Body of pancreas (tissue), 4 donors: Measurements from ENCODE around the gene GLIS1. TPM values are rescaled to one million over a fixed set of nuclear protein-coding genes. Genes with fewer than 3 reads are reported as not detected.

ENCODE experiments used
- ATAC-seq: fragments of 150-250 bp; one replicate; pipeline ENCODE4 v1.9.1; 2016
- DNase-seq, 4 donors: peaks; one replicate each; pipeline ENCODE4 v3.0.0-alpha.2; 2019
- H3K27ac ChIP-seq, 4 donors: fragments of 200-600 bp; sonication (generic); 1 replicate in 3 of 4; 2 replicates in 1 of 4; pipeline versions ENCODE4 v1.5.1 to v1.6.1; 2016 to 2019; ENCODE audit warnings: mild to moderate bottlenecking in 1 of 4, mixed read lengths in 1 of 4, moderate library complexity in 1 of 4
- H3K27me3 ChIP-seq, 2 donors: fragments of 200-600 bp; sonication (generic); one replicate each; pipeline ENCODE4 v1.6.0; 2016; ENCODE audit warnings: mild to moderate bottlenecking in 1 of 2
- H3K36me3 ChIP-seq, 2 donors: fragments of 200-600 bp; sonication (generic); replicated peaks in 1 of 2; 2 replicates each; pipeline ENCODE4 v1.5.1; 2016; ENCODE audit warnings: low read depth in 2 of 2; ENCODE audit not compliant: insufficient read depth in 1 of 2
- H3K4me1 ChIP-seq: fragments of 200-600 bp; sonication (generic); one replicate; pipeline ENCODE4 v1.6.0; 2016
- H3K4me3 ChIP-seq, 2 donors: fragments of 200-600 bp; sonication (generic); 1 replicate in 1 of 2; 2 replicates in 1 of 2; pipeline ENCODE4 v1.5.1; 2016 to 2019
- H3K9me3 ChIP-seq, 3 donors: fragments of 200-600 bp; sonication (generic); 1 replicate in 2 of 3; 2 replicates in 1 of 3; pipeline ENCODE4 v1.5.1; 2016
- POLR2A ChIP-seq, 3 donors: fragments of 450-650 bp; IDR thresholded peaks; one replicate each; pipeline ENCODE4 v1.6.1; 2016; ENCODE audit warnings: antibody characterized with exemption in 3 of 3, mild to moderate bottlenecking in 2 of 3
- WGBS, 2 donors: methylation state at CpG; one replicate each; pipeline ENCODE4 v1.1.5; 2017; 5-methylcytosine and 5-hydroxymethylcytosine counted together
- intact Hi-C: fragments of 100-400 bp; cut with DNase I; formaldehyde crosslinking; loops from one replicate; pipeline ENCODE4 v1.15.1; 2023
- total RNA-seq, 2 donors: library from RNA; depleted of rRNA; stranded (reverse); fragments of >200 nt; gene quantifications; one replicate each; pipeline ENCODE4 v1.1.0, GENCODE V29; 2016
- TF ChIP-seq, protein P1 (sequence below), 7 experiments: fragments of 450-650 bp in 4 of 7; fragments of 200-600 bp in 3 of 7; sonication (generic) in 3 of 7; IDR thresholded peaks; one replicate each; pipeline ENCODE4 v1.5.1; 2016 to 2019; ENCODE audit warnings: antibody characterized with exemption in 7 of 7

The GLIS1 gene
- total RNA-seq, 2 donors from 2014 or later: 0.33 TPM; not detected in 1

DNA sequence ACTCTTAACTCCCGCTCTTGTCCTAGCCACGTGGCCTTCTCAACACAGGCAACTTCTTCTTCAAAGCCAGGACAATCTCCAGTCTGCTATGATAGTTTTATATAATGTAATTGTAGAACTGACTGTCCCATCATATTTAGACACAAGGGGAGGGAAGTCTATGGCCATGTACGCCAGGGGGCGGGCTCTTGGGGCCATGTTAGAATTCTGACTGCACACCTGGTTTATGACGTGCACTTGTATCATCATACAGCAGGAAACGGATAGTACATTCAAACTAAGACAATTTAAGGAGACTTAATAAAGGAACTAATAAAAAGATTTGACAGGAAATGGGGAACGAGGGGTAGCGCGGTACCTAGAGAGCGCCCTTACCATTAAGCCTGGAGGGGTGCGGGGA, 258.3 kb downstream of the GLIS1 start:
- no peak for TF ChIP-seq POLR2A (IDR thresholded peaks at IDR 0.05)
- TF ChIP-seq, protein P1, sequence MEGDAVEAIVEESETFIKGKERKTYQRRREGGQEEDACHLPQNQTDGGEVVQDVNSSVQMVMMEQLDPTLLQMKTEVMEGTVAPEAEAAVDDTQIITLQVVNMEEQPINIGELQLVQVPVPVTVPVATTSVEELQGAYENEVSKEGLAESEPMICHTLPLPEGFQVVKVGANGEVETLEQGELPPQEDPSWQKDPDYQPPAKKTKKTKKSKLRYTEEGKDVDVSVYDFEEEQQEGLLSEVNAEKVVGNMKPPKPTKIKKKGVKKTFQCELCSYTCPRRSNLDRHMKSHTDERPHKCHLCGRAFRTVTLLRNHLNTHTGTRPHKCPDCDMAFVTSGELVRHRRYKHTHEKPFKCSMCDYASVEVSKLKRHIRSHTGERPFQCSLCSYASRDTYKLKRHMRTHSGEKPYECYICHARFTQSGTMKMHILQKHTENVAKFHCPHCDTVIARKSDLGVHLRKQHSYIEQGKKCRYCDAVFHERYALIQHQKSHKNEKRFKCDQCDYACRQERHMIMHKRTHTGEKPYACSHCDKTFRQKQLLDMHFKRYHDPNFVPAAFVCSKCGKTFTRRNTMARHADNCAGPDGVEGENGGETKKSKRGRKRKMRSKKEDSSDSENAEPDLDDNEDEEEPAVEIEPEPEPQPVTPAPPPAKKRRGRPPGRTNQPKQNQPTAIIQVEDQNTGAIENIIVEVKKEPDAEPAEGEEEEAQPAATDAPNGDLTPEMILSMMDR (IDR thresholded peaks at IDR 0.05): no peak
- no peak for ATAC-seq
- H3K9me3 ChIP-seq: no peaks in the 10 kb centered on the region
- WGBS, 2 donors: 84 to 86% methylated on average over 11 of the region's 11 CpGs
- no peak for DNase-seq
- H3K36me3 ChIP-seq: no peaks in the 10 kb centered on the region
- peaks cover 2% of the 10 kb centered on the region for H3K4me1 ChIP-seq
- H3K27ac ChIP-seq: no peak overlapping the region
- intact Hi-C loops: loop anchor here (5.0 kb wide), 1 partner anchor 277 kb away; no protein-coding TSS in a partner anchor
- no peak overlapping the region for H3K4me3 ChIP-seq
- peaks cover 0 to 2% of the 10 kb centered on the region in 2 donors for H3K27me3 ChIP-seq

GRCh38 chr1:53478502-53478818, 260.5 kb downstream of the GLIS1 start:
- intact Hi-C loops: no loop called here
- DNase-seq: no peak
- TF ChIP-seq, protein P1 (IDR thresholded peaks at IDR 0.05): no peak
- TF ChIP-seq POLR2A (IDR thresholded peaks at IDR 0.05): no peak
- H3K27ac ChIP-seq: no peak overlapping the region
- no peak overlapping the region for H3K4me3 ChIP-seq
- no peaks in the 10 kb centered on the region for H3K27me3 ChIP-seq
- H3K4me1 ChIP-seq: no peaks in the 10 kb centered on the region
- no peak for ATAC-seq
- 94 to 100% methylated on average over 2 of the region's 2 CpGs for WGBS, 2 donors
- no peaks in the 10 kb centered on the region for H3K9me3 ChIP-seq
- H3K36me3 ChIP-seq: no peaks in the 10 kb centered on the region

DNA sequence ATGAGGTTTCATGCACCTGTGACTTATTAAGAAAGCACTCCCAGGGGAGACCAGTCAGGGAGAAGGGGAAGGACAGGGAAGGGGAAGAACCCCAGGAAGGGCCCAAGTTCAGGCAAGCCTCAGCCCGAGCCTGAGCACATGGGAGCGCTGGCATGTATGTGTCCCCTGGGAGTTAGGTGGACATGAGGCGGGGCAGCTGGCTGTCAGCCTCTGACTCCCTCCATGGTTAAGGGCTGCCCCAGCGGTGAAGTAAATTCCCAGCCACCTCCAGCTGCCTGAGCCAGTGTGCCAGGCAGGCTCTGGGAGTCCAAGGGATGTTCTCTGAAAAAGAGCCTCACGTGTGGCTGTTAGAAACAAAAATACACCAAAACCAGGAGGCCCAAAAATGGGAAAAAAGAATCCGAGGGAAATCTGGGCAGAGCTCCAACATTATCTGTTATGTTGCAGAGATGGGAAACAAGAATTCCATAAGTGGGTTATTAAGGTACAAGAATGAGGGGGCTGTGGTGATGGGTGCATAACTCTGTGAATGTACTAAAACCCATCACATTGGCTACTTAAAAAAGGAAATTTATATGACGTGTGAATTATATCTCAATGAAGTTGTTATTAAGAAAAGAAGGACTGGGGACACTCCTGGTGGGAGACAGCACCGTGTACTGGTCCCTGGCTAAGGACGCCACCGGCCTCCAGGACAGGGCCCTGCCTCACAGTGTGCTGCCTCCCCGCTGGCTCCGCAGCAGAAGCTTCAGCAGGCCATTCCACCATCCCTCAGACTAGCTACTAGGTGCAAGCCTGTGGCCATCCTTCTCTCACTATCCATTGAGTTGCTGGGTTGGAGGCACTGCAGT, 261.1 kb downstream of the GLIS1 start:
- Histone ChIP-seq H3K4me1 (no peaks in the 10 kb centered on the region), H3K36me3 (no peaks in the 10 kb centered on the region), H3K9me3 (no peaks in the 10 kb centered on the region), H3K4me3 (no peak overlapping the region), H3K27me3 (no peaks in the 10 kb centered on the region), H3K27ac (no peak overlapping the region)
- WGBS, 2 donors: 75 to 78% methylated on average over 10 to 12 of the region's 12 CpGs
- intact Hi-C loops: no loop called here
- TF ChIP-seq POLR2A (IDR thresholded peaks at IDR 0.05): no peak
- TF ChIP-seq, protein P1 (IDR thresholded peaks at IDR 0.05): no peak
- ATAC-seq (no peak), DNase-seq (no peak)

- DNase-seq (no peak), ATAC-seq (no peak)
- Histone ChIP-seq H3K4me1 (no peaks in the 10 kb centered on the region), H3K4me3 (no peak overlapping the region), H3K27ac (no peak overlapping the region), H3K9me3 (no peaks in the 10 kb centered on the region), H3K36me3 (no peaks in the 10 kb centered on the region), H3K27me3 (no peaks in the 10 kb centered on the region)
- WGBS, 2 donors: 58 to 61% methylated on average over 6 to 8 of the region's 8 CpGs
- TF ChIP-seq, protein P1 (IDR thresholded peaks at IDR 0.05): no peak
- TF ChIP-seq POLR2A (IDR thresholded peaks at IDR 0.05): no peak
- intact Hi-C loops: no loop called here
These were observed 262.4 kb downstream of the GLIS1 start for GRCh38 chr1:53476579-53476978.

GRCh38 chr1:53475664-53476063, 263.3 kb downstream of the GLIS1 start:
- no peak for ATAC-seq
- WGBS, 2 donors: 52 to 58% methylated on average over 7 of the region's 7 CpGs

More at GRCh38 chr1:53475664-53476063, 263.3 kb downstream of the GLIS1 start:
- Histone ChIP-seq H3K4me3 (no peak overlapping the region), H3K36me3 (no peaks in the 10 kb centered on the region), H3K9me3 (no peaks in the 10 kb centered on the region), H3K27ac (no peak overlapping the region), H3K4me1 (no peaks in the 10 kb centered on the region), H3K27me3 (no peaks in the 10 kb centered on the region)
- no peak for DNase-seq
- intact Hi-C loops: no loop called here
- TF ChIP-seq, protein P1 (IDR thresholded peaks at IDR 0.05): no peak
- TF ChIP-seq POLR2A (IDR thresholded peaks at IDR 0.05): no peak
